Peyer's patch (tissue), 4 donors: ENCODE results near the gene EEF2K. TPM values are rescaled to one million over a fixed set of nuclear protein-coding genes. Genes with fewer than 3 reads are reported as not detected.

Experiments used
- DNase-seq, 3 donors: peaks; one replicate each; pipeline ENCODE4 v3.0.0-alpha.2; 2017 to 2019
- H3K27ac ChIP-seq, 4 donors: fragments of 200-600 bp; sonication (generic); one replicate each; pipeline ENCODE4 v1.5.1; 2016 to 2019
- H3K27me3 ChIP-seq, 2 donors: fragments of 200-600 bp; sonication (generic); one replicate each; pipeline ENCODE4 v1.5.1; 2019
- H3K36me3 ChIP-seq, 3 donors: fragments of 200-600 bp; sonication (generic); one replicate each; pipeline ENCODE4 v1.5.1; 2016 to 2019
- H3K4me1 ChIP-seq, 4 donors: fragments of 200-600 bp; sonication (generic); one replicate each; pipeline ENCODE4 v1.5.1; 2016 to 2019
- H3K4me3 ChIP-seq, 4 donors: fragments of 200-600 bp; sonication (generic); 1 replicate in 3 of 4; 2 replicates in 1 of 4; pipeline ENCODE4 v1.5.1; 2016 to 2019; ENCODE audit warnings: mild to moderate bottlenecking in 1 of 4
- H3K9me3 ChIP-seq, 4 donors: fragments of 200-600 bp; sonication (generic); one replicate each; pipeline ENCODE4 v1.5.1; 2016 to 2019; ENCODE audit warnings: mild to moderate bottlenecking in 1 of 4
- POLR2A ChIP-seq, 2 donors: fragments of 450-650 bp; IDR thresholded peaks; one replicate each; pipeline ENCODE4 v1.5.1; 2017; ENCODE audit warnings: antibody characterized with exemption in 2 of 2, mild to moderate bottlenecking in 2 of 2, moderate library complexity in 2 of 2
- total RNA-seq, 4 donors: library from RNA; depleted of rRNA; stranded (reverse); fragments of >200 nt; gene quantifications; one replicate each; pipeline ENCODE4 v1.1.0, GENCODE V29; 2016
- TF ChIP-seq, protein P1 (sequence below), 6 experiments: fragments of 450-650 bp in 4 of 6; fragments of 200-600 bp in 2 of 6; sonication (generic) in 1 of 6; IDR thresholded peaks; one replicate each; pipeline ENCODE4 v1.5.1; 2017 to 2019; ENCODE audit warnings: antibody characterized with exemption in 6 of 6, mild to moderate bottlenecking in 3 of 6, moderate library complexity in 1 of 6

The EEF2K gene
- total RNA-seq, 4 donors from 2014 or later = 26.9 to 46.4 (median 36.1) TPM

DNA sequence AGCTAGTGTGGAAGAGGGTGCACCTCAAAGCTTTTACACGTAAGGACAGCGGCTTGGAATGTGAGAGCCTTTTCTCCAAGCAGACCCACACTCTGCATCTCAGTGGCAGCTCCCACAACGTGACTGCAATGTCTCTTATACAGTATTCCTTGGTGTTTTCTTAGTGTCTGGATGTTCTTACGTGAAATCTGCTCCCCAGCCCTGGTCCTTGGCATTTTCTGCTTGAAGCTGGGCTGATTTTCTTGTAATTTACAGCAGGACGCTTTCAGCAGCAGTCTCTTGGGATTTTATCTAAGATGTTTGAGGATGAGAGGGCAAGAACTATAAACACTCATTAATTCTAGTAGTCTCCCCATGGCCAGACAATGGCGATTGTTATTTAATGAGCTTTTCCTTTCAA is 79.0 kb downstream of the EEF2K start:
- no peak for DNase-seq
- Histone ChIP-seq H3K27me3 (no peaks in the 10 kb centered on the region), H3K36me3 (peaks cover 0 to 50% (median 0%) of the 10 kb centered on the region in 3 donors), H3K9me3 (no peaks in the 10 kb centered on the region), H3K4me1 (no peaks in the 10 kb centered on the region), H3K27ac (no peak overlapping the region), H3K4me3 (no peak overlapping the region)
- TF ChIP-seq POLR2A (IDR thresholded peaks at IDR 0.05) = no peak
- TF ChIP-seq, protein P1, sequence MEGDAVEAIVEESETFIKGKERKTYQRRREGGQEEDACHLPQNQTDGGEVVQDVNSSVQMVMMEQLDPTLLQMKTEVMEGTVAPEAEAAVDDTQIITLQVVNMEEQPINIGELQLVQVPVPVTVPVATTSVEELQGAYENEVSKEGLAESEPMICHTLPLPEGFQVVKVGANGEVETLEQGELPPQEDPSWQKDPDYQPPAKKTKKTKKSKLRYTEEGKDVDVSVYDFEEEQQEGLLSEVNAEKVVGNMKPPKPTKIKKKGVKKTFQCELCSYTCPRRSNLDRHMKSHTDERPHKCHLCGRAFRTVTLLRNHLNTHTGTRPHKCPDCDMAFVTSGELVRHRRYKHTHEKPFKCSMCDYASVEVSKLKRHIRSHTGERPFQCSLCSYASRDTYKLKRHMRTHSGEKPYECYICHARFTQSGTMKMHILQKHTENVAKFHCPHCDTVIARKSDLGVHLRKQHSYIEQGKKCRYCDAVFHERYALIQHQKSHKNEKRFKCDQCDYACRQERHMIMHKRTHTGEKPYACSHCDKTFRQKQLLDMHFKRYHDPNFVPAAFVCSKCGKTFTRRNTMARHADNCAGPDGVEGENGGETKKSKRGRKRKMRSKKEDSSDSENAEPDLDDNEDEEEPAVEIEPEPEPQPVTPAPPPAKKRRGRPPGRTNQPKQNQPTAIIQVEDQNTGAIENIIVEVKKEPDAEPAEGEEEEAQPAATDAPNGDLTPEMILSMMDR (IDR thresholded peaks at IDR 0.05) = no peak

DNA sequence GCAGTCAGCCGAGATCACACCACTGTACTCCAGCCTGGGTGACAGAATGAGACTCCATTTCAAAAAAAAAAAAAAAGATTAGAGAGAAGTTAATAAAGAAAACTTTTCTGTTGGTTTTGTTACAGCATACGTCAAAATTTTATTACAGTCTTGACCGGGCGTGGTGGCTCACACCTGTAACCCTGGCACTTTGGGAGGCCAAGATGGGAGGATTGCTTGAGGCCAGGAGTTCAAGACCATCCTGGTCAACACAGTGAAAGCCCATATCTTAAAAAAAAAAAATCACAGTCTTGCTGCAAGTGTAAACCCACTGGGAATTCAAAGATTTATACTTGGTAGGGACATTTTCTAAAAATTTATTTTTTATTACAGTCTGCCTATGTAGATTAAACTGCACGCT is 84.9 kb downstream of the EEF2K start:
- no peaks in the 10 kb centered on the region for H3K27me3 ChIP-seq
- H3K4me3 ChIP-seq = no peak overlapping the region
- no peaks in the 10 kb centered on the region for H3K4me1 ChIP-seq
- no peaks in the 10 kb centered on the region for H3K36me3 ChIP-seq
- TF ChIP-seq, protein P1 (IDR thresholded peaks at IDR 0.05) = no peak
- TF ChIP-seq POLR2A (IDR thresholded peaks at IDR 0.05) = no peak
- H3K27ac ChIP-seq = no peak overlapping the region
- DNase-seq = no peak
- H3K9me3 ChIP-seq = no peaks in the 10 kb centered on the region

DNA sequence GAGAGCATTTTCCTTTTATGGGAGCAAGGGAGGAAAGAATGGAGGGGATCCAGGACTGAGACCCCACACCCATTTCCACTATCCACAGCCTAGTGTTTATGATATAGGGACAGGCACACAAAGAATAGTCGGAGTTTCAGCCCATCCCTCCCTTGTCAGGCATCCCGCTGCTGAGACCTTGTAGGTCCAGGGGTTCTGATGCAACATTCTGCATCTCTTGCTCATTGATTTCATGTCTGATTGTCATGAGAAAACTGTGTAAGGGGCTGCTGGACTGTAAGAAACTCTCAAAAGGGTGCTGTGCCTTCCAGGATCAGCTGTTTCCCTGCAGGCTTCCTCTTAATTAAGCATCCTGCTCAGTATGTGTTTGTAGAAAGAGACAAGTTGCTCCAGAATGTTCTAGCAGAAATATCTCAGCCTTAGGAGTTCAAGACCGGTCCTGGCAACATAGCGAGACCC is 85.8 kb downstream of the EEF2K start:
- Histone ChIP-seq H3K4me1 (no peaks in the 10 kb centered on the region), H3K4me3 (no peak overlapping the region), H3K27ac (no peak overlapping the region), H3K9me3 (no peaks in the 10 kb centered on the region), H3K36me3 (no peaks in the 10 kb centered on the region), H3K27me3 (no peaks in the 10 kb centered on the region)
- no peak for DNase-seq
- TF ChIP-seq POLR2A (IDR thresholded peaks at IDR 0.05) = no peak
- TF ChIP-seq, protein P1 (IDR thresholded peaks at IDR 0.05) = no peak

DNA sequence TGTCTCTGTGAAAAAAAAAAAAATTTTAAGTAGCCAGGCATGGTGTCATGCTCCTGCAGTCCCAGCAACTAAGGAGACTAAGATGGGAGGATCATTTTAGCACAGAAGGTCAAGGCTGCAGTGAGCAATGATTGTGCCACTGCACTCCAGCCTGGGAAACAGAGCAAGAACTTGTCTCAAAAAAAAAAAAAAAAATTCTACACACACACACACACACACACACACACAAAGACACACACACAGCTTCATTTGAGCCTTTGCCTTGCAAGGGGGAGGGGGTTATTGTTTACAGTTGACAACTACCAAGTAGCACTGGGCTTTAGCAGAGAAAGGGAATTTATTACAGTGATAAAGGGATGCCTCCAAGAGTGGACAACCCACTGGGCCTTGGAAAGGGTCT is 86.2 kb downstream of the EEF2K start:
- H3K27ac ChIP-seq = no peak overlapping the region
- no peak for TF ChIP-seq POLR2A (IDR thresholded peaks at IDR 0.05)
- TF ChIP-seq, protein P1 (IDR thresholded peaks at IDR 0.05) = no peak
- no peak for DNase-seq
- no peaks in the 10 kb centered on the region for H3K9me3 ChIP-seq
- H3K4me1 ChIP-seq = no peaks in the 10 kb centered on the region
- no peak overlapping the region for H3K4me3 ChIP-seq
- H3K27me3 ChIP-seq = no peaks in the 10 kb centered on the region
- no peaks in the 10 kb centered on the region for H3K36me3 ChIP-seq

DNA sequence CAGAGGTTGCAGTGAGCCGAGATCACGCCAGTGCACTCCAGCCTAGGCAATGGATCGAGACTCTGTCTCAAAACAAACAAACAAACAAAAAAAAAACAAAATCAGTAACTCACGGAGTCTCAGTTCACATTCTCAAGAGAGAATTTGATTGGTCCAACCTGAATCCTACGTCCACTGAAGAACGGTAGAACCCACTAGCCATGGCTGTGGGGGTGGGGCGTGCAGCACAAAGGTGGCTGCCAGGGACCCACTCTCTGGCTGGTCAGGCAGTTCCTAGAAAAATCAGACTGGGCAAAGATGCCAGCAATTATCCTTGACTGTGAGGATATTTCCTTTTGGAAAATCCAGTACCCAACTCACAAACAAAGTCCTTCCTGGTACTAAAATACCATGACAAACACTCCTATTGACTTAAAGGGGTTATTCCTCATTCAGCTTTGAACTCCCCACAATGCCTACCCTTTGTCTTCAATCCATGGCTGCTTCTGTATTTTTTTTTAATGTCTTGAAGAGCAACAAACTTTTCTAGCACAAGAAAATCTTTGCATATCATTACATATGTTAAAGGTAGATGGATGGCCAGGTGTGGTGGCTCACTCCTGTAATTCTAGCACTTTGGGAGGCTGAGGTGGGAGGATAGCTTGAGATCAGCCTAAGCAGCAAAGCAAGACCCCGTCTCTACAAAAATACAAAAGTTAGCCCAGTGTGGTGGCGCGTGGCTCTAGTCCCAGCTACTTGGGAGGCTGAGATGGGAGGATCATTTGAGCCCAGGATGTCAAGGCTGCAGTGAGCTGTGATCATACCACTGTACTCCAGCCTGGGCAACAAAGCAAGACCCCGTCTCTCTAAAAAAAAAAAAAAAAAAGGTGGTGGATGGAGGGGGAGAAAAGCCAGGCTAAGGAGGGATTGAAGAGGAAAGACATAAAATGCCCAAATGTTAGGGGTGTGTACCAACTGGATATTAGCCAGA is 87.3 kb downstream of the EEF2K start:
- Histone ChIP-seq H3K27me3 (no peaks in the 10 kb centered on the region), H3K36me3 (no peaks in the 10 kb centered on the region), H3K4me1 (peaks cover 0 to 1% (median 0%) of the 10 kb centered on the region in 4 donors), H3K9me3 (no peaks in the 10 kb centered on the region), H3K27ac (no peak overlapping the region), H3K4me3 (no peak overlapping the region)
- no peak for DNase-seq
- TF ChIP-seq, protein P1 (IDR thresholded peaks at IDR 0.05) = no peak
- TF ChIP-seq POLR2A (IDR thresholded peaks at IDR 0.05) = no peak
